Measurements from ENCODE around the gene LANCL2. TPM values are rescaled to one million over a fixed set of nuclear protein-coding genes. Genes with fewer than 3 reads are reported as not detected.

Gene LANCL2
- total and polyA plus RNA-seq, 2 experiments from 2014 or later = 7.3 to 10.7 TPM

DNA sequence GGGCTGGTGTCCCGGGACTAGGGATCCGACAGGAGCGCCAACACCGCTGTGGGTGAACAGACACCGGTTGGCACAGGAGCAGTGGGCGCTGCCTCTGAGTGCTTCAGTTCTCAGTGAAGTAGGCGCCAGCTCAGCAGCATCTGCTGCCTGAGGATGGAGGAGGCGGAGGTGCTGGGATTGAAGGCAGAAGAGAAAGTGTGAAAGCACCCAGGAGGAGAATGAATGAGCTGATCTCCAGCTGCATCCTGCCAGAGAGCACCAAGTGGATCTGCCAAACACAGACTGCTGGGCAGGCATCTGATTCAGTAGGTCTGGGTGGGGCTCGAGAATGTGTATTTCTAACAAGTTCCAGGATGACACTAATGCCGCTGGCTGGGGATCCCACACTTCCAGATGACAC, 74.5 kb downstream of the LANCL2 start (continued):
- TF ChIP-seq EZH2phosphoT487 (IDR thresholded peaks at IDR 0.05; ENCODE audit: unreplicated experiment) = no peak
- no peak for TF ChIP-seq EZH2 (IDR thresholded peaks at IDR 0.05; ENCODE audit: low read depth, unreplicated experiment)
- no peak for TF ChIP-seq JUNB (IDR thresholded peaks at IDR 0.05; ENCODE audit: unreplicated experiment)
- TF ChIP-seq ZNF114 (CRISPR knock-in tag; IDR thresholded peaks at IDR 0.05) = no peak
- no peak for TF ChIP-seq CREB1 (CRISPR knock-in tag; IDR thresholded peaks at IDR 0.05; ENCODE audit: low read depth)
- TF ChIP-seq, protein P1, sequence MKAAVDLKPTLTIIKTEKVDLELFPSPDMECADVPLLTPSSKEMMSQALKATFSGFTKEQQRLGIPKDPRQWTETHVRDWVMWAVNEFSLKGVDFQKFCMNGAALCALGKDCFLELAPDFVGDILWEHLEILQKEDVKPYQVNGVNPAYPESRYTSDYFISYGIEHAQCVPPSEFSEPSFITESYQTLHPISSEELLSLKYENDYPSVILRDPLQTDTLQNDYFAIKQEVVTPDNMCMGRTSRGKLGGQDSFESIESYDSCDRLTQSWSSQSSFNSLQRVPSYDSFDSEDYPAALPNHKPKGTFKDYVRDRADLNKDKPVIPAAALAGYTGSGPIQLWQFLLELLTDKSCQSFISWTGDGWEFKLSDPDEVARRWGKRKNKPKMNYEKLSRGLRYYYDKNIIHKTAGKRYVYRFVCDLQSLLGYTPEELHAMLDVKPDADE (IDR thresholded peaks at IDR 0.05) = no peak
- TF ChIP-seq ZNF331 (CRISPR knock-in tag; IDR thresholded peaks at IDR 0.05; ENCODE audit: low read depth) = no peak
- TF ChIP-seq, protein P2, sequence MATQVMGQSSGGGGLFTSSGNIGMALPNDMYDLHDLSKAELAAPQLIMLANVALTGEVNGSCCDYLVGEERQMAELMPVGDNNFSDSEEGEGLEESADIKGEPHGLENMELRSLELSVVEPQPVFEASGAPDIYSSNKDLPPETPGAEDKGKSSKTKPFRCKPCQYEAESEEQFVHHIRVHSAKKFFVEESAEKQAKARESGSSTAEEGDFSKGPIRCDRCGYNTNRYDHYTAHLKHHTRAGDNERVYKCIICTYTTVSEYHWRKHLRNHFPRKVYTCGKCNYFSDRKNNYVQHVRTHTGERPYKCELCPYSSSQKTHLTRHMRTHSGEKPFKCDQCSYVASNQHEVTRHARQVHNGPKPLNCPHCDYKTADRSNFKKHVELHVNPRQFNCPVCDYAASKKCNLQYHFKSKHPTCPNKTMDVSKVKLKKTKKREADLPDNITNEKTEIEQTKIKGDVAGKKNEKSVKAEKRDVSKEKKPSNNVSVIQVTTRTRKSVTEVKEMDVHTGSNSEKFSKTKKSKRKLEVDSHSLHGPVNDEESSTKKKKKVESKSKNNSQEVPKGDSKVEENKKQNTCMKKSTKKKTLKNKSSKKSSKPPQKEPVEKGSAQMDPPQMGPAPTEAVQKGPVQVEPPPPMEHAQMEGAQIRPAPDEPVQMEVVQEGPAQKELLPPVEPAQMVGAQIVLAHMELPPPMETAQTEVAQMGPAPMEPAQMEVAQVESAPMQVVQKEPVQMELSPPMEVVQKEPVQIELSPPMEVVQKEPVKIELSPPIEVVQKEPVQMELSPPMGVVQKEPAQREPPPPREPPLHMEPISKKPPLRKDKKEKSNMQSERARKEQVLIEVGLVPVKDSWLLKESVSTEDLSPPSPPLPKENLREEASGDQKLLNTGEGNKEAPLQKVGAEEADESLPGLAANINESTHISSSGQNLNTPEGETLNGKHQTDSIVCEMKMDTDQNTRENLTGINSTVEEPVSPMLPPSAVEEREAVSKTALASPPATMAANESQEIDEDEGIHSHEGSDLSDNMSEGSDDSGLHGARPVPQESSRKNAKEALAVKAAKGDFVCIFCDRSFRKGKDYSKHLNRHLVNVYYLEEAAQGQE (IDR thresholded peaks at IDR 0.05; ENCODE audit: unreplicated experiment) = no peak

DNA sequence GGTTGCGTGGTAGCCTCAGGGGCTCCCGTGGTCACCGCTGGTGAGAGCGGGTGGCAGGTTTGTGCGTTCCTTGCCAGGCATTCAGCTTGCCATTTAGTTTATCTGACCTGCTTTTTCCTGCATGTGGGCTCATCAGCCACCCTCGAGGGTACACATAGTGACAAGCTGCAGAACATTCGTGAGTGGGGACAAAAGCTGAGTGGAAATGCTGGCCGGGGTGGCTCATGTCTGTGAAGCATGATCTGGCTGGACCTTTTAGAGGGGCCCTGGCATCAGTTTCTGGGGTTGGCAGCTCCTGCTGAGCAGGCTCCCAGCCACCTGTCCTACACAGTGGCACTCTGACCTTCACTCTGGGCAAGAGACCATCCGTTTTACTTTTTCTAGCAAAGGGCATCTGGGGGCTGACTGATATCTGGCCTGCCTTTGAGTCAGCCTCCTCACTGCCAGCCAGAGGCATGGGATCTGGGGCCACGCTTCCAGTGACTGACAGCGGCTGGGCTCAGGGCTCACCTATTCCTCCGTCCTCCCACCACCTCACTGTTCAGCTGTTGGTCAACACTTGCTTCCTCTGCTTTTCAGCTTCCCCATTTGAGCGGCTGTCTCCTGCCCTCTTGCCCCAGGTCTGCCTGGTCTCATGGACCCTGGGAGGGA, 75.0 kb downstream of the LANCL2 start:
- H3K4me2 ChIP-seq = no peak overlapping the region
- no peak overlapping the region for H3K27ac Mint-ChIP-seq
- no peaks in the 10 kb centered on the region for H3F3A ChIP-seq (replicated peaks; ENCODE audit: low read depth)
- H3K27me3 Mint-ChIP-seq (ENCODE audit: insufficient read depth, low read depth, poor library complexity) = peaks cover 11% of the 10 kb centered on the region
- H3K27ac ChIP-seq (ENCODE audit: low read depth) = no peak overlapping the region
- H3K9me3 Mint-ChIP-seq = no peaks in the 10 kb centered on the region
- no peaks in the 10 kb centered on the region for H4K20me1 ChIP-seq (replicated peaks; ENCODE audit: insufficient read depth)
- H3K79me2 ChIP-seq (replicated peaks; ENCODE audit: insufficient read depth) = no peaks in the 10 kb centered on the region
- H3K4me1 Mint-ChIP-seq = peaks cover 6% of the 10 kb centered on the region; the same call in 2 of the 3 replicates
- H3K36me3 Mint-ChIP-seq (ENCODE audit: low read depth) = no peaks in the 10 kb centered on the region
- no peaks in the 10 kb centered on the region for H3K4me1 ChIP-seq (ENCODE audit: insufficient read depth)
- DNase-seq (ENCODE audit: low spot score) = no peak
- no peaks in the 10 kb centered on the region for H3K9me2 ChIP-seq (ENCODE audit: insufficient read depth)
- ATAC-seq = no peak
- no peak overlapping the region for H3K4me3 ChIP-seq
- no peak overlapping the region for H2AFZ ChIP-seq
- no peaks in the 10 kb centered on the region for H3K27me3 ChIP-seq (ENCODE audit: insufficient read depth)
- H3K4me3 Mint-ChIP-seq = no peak overlapping the region
- H3K36me3 ChIP-seq (ENCODE audit: insufficient read depth) = no peaks in the 10 kb centered on the region
- TF ChIP-seq, protein P2 (IDR thresholded peaks at IDR 0.05; ENCODE audit: unreplicated experiment) = no peak
- TF ChIP-seq EZH2 (IDR thresholded peaks at IDR 0.05; ENCODE audit: low read depth, unreplicated experiment) (no peak), CREB1 (CRISPR knock-in tag; IDR thresholded peaks at IDR 0.05; ENCODE audit: low read depth) (no peak), EZH2phosphoT487 (IDR thresholded peaks at IDR 0.05; ENCODE audit: unreplicated experiment) (no peak), POLR2AphosphoS5 (IDR thresholded peaks at IDR 0.05; ENCODE audit: low read depth) (no peak), ZNF114 (CRISPR knock-in tag; IDR thresholded peaks at IDR 0.05) (no peak), JUNB (IDR thresholded peaks at IDR 0.05; ENCODE audit: unreplicated experiment) (no peak), STAT1 (IDR thresholded peaks at IDR 0.05; ENCODE audit: unreplicated experiment) (no peak), NANOG (IDR thresholded peaks at IDR 0.05; ENCODE audit: borderline replicate concordance) (no peak)
- TF ChIP-seq, protein P3, sequence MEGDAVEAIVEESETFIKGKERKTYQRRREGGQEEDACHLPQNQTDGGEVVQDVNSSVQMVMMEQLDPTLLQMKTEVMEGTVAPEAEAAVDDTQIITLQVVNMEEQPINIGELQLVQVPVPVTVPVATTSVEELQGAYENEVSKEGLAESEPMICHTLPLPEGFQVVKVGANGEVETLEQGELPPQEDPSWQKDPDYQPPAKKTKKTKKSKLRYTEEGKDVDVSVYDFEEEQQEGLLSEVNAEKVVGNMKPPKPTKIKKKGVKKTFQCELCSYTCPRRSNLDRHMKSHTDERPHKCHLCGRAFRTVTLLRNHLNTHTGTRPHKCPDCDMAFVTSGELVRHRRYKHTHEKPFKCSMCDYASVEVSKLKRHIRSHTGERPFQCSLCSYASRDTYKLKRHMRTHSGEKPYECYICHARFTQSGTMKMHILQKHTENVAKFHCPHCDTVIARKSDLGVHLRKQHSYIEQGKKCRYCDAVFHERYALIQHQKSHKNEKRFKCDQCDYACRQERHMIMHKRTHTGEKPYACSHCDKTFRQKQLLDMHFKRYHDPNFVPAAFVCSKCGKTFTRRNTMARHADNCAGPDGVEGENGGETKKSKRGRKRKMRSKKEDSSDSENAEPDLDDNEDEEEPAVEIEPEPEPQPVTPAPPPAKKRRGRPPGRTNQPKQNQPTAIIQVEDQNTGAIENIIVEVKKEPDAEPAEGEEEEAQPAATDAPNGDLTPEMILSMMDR (conservative IDR thresholded peaks at IDR 0.05; ENCODE audit: low read depth in 2 of 2) = no peak
- TF ChIP-seq, protein P1 (IDR thresholded peaks at IDR 0.05) = no peak

All from GM23338 (cell line).